Measurements from ENCODE around the gene ADCY5. TPM values are rescaled to one million over a fixed set of nuclear protein-coding genes. Genes with fewer than 3 reads are reported as not detected.

ADCY5 gene
- total RNA-seq, 1 donor from 2014 or later: not detected

GRCh38 chr3:123375014-123375940, 73.6 kb downstream of the ADCY5 start:
- DNase-seq (ENCODE audit: low read depth) (no peak), FAIRE-seq (no peak)
- H3K27me3 ChIP-seq (ENCODE audit: control insufficient read depth, insufficient read depth, low read length): peaks cover 3% of the 10 kb centered on the region
- H3K4me3 ChIP-seq (ENCODE audit: low read depth, low read length): no peak overlapping the region
- H3K36me3 ChIP-seq (ENCODE audit: control insufficient read depth, insufficient read depth, low read length): no peaks in the 10 kb centered on the region
- no peak for TF ChIP-seq CTCF (IDR thresholded peaks at IDR 0.05; ENCODE audit: insufficient read depth, low read length, severe bottlenecking)

DNA sequence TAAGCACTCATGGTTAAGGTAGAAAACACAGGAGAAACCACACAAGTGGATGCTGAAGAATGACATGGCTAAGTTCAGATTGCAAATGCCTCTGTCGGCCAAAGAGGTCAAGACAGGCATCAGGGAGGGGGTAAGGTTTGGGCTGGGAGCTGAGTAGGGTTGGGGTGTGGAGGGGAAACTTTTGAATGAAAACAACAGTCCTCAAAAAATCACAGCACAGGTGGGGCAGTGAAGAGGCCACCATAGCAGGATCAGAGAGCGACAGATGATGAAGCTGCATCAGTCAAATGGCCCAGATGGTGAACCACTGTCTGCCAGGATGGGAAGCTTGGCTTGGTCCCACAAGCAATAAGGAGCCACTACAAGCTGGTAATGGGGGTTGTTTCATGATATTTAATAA, 74.9 kb downstream of the ADCY5 start:
- no peak for DNase-seq (ENCODE audit: low read depth)
- Histone ChIP-seq H3K4me3 (ENCODE audit: low read depth, low read length) (no peak overlapping the region), H3K27me3 (ENCODE audit: control insufficient read depth, insufficient read depth, low read length) (peaks cover 3% of the 10 kb centered on the region), H3K36me3 (ENCODE audit: control insufficient read depth, insufficient read depth, low read length) (no peaks in the 10 kb centered on the region)
- no peak for FAIRE-seq
- TF ChIP-seq CTCF (IDR thresholded peaks at IDR 0.05; ENCODE audit: insufficient read depth, low read length, severe bottlenecking): no peak

GRCh38 chr3:123373474-123373987, 75.4 kb downstream of the ADCY5 start:
- no peak for FAIRE-seq
- TF ChIP-seq CTCF (IDR thresholded peaks at IDR 0.05; ENCODE audit: insufficient read depth, low read length, severe bottlenecking): no peak

GRCh38 chr3:123372686-123373473, 76.0 kb downstream of the ADCY5 start:
- Histone ChIP-seq H3K36me3 (ENCODE audit: control insufficient read depth, insufficient read depth, low read length) (no peaks in the 10 kb centered on the region), H3K27me3 (ENCODE audit: control insufficient read depth, insufficient read depth, low read length) (peaks cover 3% of the 10 kb centered on the region), H3K4me3 (ENCODE audit: low read depth, low read length) (no peak overlapping the region)
- FAIRE-seq: no peak
- DNase-seq (ENCODE audit: low read depth): peak; percentile 20
- no peak for TF ChIP-seq CTCF (IDR thresholded peaks at IDR 0.05; ENCODE audit: insufficient read depth, low read length, severe bottlenecking)

More at GRCh38 chr3:123373474-123373987, 75.4 kb downstream of the ADCY5 start:
- no peak overlapping the region for H3K4me3 ChIP-seq (ENCODE audit: low read depth, low read length)
- no peak for DNase-seq (ENCODE audit: low read depth)
- H3K36me3 ChIP-seq (ENCODE audit: control insufficient read depth, insufficient read depth, low read length): no peaks in the 10 kb centered on the region
- peaks cover 3% of the 10 kb centered on the region for H3K27me3 ChIP-seq (ENCODE audit: control insufficient read depth, insufficient read depth, low read length)

DNA sequence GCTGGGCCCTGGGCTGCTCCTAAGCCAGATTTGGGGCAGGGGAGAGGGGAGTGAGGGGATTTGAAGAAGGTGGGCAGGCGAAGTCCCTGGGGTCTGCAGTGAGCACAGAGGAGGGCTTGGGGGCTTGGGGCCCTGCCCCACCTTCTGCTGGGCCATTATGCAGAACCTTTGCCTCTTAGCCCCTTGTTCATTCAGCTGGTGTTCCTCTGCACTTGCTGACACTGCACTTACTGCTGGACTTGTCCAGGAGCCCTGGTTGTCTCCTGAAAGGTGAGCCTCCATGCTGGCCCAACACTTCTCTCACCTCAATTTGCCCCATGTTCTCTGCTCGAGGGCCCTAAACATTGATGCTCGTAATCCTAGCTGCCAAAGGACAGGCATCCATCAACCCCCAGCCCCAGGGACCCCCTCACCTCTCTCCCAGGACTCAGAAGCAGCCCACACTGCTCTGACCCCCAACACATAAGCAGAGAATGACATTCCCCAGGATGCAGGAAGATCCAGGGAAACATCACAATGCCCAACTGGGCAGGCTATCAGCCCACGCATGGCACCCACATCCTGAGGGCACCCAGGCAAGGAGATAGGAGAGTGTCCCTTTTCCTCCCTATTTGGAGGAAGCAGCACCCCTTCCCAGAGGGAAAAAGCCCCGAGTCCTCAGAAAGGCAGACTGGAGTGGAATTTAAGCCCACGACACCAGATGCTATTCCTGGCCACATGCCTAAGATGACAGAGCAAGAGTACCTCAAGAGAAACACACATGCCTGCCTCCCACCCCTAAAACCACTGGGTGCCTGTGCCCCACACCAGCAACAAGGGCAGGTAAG, 76.8 kb downstream of the ADCY5 start:
- DNase-seq (ENCODE audit: low read depth) (no peak), FAIRE-seq (peak; percentile 75)
- H3K4me3 ChIP-seq (ENCODE audit: low read depth, low read length): no peak overlapping the region
- no peaks in the 10 kb centered on the region for H3K36me3 ChIP-seq (ENCODE audit: control insufficient read depth, insufficient read depth, low read length)
- TF ChIP-seq CTCF (IDR thresholded peaks at IDR 0.05; ENCODE audit: insufficient read depth, low read length, severe bottlenecking): no peak
- H3K27me3 ChIP-seq (ENCODE audit: control insufficient read depth, insufficient read depth, low read length): peaks cover 3% of the 10 kb centered on the region

All from bronchial epithelial cell (primary cell).